Stomach (tissue), 4 donors: ENCODE measurements around the gene RIMBP2.

Experiments
- CTCF ChIP-seq, 7 experiments: fragments of 450-650 bp in 4 of 7; fragments of 200-600 bp in 3 of 7; sonication (generic) in 3 of 7; IDR thresholded peaks; one replicate each; pipeline ENCODE4 v1.5.1; 2016 to 2019; ENCODE audit warnings: antibody characterized with exemption in 7 of 7, control low read depth in 2 of 7, mild to moderate bottlenecking in 1 of 7
- POLR2A ChIP-seq, 4 donors: fragments of 450-650 bp; IDR thresholded peaks; one replicate each; pipeline ENCODE4 v1.6.1; 2016; ENCODE audit warnings: antibody characterized with exemption in 4 of 4, control low read depth in 2 of 4, mild to moderate bottlenecking in 1 of 4, moderate library complexity in 1 of 4

DNA sequence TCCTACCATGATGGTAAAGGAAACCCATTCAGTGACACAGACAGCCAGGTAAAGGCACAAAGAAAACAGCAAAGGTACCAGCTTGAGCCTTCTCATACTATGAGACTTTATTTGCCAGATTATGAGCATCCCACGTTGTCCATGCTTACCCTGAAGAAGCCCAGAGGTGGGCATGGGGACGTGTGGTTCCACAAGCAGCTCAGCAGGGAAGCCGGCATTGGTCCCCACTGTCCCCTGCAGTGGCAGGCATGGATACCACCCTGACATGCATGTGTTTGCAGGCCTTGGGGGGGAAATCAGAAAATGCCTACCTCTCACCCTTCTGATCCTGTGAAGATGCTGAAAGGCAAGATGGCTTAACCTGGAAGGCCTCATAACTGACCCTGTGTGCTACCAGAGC lies 195.3 kb downstream of the RIMBP2 start:
- TF ChIP-seq POLR2A (IDR thresholded peaks at IDR 0.05), result no peak
- no peak for TF ChIP-seq CTCF (IDR thresholded peaks at IDR 0.05)
